Measurements from ENCODE around the gene COL15A1. TPM values are rescaled to one million over a fixed set of nuclear protein-coding genes. Genes with fewer than 3 reads are reported as not detected.

COL15A1 gene
- polyA plus RNA-seq, 1 donor, result 19.7 TPM

DNA sequence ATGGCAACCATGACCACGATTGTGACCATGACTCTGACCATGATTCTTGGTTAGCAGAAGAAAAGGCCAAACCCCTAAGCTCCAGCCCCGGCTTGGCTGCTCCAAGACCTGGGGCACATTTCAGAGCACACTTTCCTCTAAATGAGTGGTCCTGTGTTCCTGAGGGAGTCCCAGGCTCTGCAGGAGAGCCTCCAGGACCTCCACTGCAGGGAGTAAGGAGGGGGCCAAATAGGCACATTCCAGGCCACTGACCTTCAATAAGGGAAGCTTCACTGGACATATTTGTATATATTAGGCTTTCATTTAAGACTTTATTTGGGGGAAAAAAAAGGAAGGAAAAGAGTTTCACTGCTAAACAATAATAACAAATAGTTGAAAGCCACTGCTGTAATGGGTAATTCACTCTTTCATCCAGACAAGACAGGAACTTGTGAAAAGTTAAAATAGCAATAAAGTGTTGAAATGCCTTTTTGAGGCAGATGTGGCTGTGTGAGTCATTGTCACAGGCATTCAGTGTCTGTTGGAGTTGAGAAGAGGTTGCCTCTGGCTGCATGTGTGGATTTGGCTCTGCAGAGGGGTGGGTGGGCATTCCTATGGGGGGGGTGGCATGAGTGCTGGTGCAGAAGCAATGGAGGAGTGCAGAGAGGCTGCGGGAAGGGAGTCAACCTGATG lies 97.3 kb downstream of the COL15A1 start:
- no peak overlapping the region for H3K4me3 ChIP-seq (ENCODE audit: low read length)
- no peaks in the 10 kb centered on the region for H3K36me3 ChIP-seq (ENCODE audit: control insufficient read depth, insufficient read depth, low read length)
- no peaks in the 10 kb centered on the region for H3K4me1 ChIP-seq (ENCODE audit: control insufficient read depth, insufficient read depth, low read length)
- H3K9me3 ChIP-seq (ENCODE audit: control insufficient read depth, low read depth, low read length), result no peaks in the 10 kb centered on the region
- H3K27me3 ChIP-seq (ENCODE audit: control insufficient read depth, insufficient read depth, low read length), result no peaks in the 10 kb centered on the region
- no peak for DNase-seq
- WGBS (ENCODE audit: insufficient coverage, low lambda C conversion rate), result 100% methylated on average over 1 of the region's 3 CpGs
- no peak overlapping the region for H3K27ac ChIP-seq (ENCODE audit: low read length)

- no peak for DNase-seq
- Histone ChIP-seq H3K27ac (ENCODE audit: low read length) (no peak overlapping the region), H3K9me3 (ENCODE audit: control insufficient read depth, low read depth, low read length) (no peaks in the 10 kb centered on the region), H3K4me3 (ENCODE audit: low read length) (no peak overlapping the region), H3K4me1 (ENCODE audit: control insufficient read depth, insufficient read depth, low read length) (no peaks in the 10 kb centered on the region), H3K27me3 (ENCODE audit: control insufficient read depth, insufficient read depth, low read length) (no peaks in the 10 kb centered on the region), H3K36me3 (ENCODE audit: control insufficient read depth, insufficient read depth, low read length) (no peaks in the 10 kb centered on the region)
- 100% methylated on average over 1 of the region's 4 CpGs for WGBS (ENCODE audit: insufficient coverage, low lambda C conversion rate)
Measured at GRCh38 chr9:99041618-99042017, 97.9 kb downstream of the COL15A1 start.

DNA sequence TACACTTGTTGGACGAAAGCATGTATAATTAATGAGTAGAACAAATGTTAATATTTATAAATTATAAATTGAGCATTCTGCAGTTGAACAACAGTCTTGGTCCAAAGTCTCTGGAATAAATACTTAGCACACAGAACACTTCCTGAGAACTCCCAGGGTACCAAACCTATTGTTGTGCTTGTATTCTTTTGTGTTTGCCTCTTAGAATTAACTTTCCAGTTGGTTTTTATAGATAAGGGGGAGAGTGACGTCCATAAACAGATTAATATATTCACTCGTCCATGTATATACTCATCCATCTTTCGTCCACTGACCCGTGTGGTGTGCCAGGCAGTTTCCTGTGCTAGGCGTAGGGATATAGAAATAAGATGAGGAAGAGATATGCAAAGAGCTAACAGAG lies 98.9 kb downstream of the COL15A1 start:
- H3K4me1 ChIP-seq (ENCODE audit: control insufficient read depth, insufficient read depth, low read length), result no peaks in the 10 kb centered on the region
- no peak overlapping the region for H3K4me3 ChIP-seq (ENCODE audit: low read length)
- no peak overlapping the region for H3K27ac ChIP-seq (ENCODE audit: low read length)
- WGBS (ENCODE audit: insufficient coverage, low lambda C conversion rate), result 83% methylated on average over 2 of the region's 6 CpGs
- H3K36me3 ChIP-seq (ENCODE audit: control insufficient read depth, insufficient read depth, low read length), result no peaks in the 10 kb centered on the region
- no peaks in the 10 kb centered on the region for H3K9me3 ChIP-seq (ENCODE audit: control insufficient read depth, low read depth, low read length)
- no peak for DNase-seq
- H3K27me3 ChIP-seq (ENCODE audit: control insufficient read depth, insufficient read depth, low read length), result no peaks in the 10 kb centered on the region

DNA sequence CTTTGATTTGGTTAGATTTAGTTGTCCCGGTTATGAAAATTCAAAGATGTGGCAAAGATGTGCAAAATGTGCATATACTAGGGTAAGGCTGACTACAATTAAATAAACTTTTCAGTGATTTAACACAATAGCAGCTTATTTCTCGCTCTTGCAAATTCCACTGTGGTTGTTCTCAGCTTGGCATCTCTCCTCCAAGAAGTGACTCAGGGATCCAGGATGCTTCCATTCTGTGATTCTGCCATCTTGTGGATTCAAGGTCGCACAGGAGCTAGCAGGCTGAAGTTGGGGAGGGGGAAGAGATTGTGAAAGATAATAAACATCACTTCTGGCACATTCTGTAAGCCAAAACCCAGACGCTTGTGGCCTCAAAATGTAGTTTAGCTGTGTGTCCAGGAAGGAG lies 101.1 kb downstream of the COL15A1 start:
- H3K27me3 ChIP-seq (ENCODE audit: control insufficient read depth, insufficient read depth, low read length), result no peaks in the 10 kb centered on the region
- no peak overlapping the region for H3K4me3 ChIP-seq (ENCODE audit: low read length)
- DNase-seq, result no peak
- no peaks in the 10 kb centered on the region for H3K36me3 ChIP-seq (ENCODE audit: control insufficient read depth, insufficient read depth, low read length)
- no peaks in the 10 kb centered on the region for H3K9me3 ChIP-seq (ENCODE audit: control insufficient read depth, low read depth, low read length)
- WGBS (ENCODE audit: insufficient coverage, low lambda C conversion rate), result no CpG with 5 or more reads among the region's 4 CpGs
- no peak overlapping the region for H3K27ac ChIP-seq (ENCODE audit: low read length)
- H3K4me1 ChIP-seq (ENCODE audit: control insufficient read depth, insufficient read depth, low read length), result peaks cover 1% of the 10 kb centered on the region

DNA sequence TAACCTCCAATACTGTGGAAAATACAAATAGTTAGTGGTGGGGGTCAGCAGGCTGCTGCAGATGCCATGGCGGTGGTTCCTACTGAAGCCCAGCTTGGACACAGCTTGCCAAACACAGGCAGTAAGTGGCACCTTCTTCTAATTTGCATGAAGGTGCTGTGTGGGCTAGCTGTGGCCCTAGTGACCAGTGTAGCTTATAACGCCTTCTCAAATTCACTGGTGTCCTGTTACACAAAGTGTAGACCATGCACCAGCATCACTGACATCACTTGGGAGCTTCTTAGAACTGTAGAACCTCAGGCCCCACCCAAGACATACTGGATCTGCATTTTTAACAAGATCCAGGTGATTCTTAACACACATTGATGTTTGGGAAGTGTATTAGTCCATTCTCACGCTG lies 102.4 kb downstream of the COL15A1 start:
- Histone ChIP-seq H3K27me3 (ENCODE audit: control insufficient read depth, insufficient read depth, low read length) (no peaks in the 10 kb centered on the region), H3K9me3 (ENCODE audit: control insufficient read depth, low read depth, low read length) (no peaks in the 10 kb centered on the region), H3K4me1 (ENCODE audit: control insufficient read depth, insufficient read depth, low read length) (peaks cover 2% of the 10 kb centered on the region), H3K27ac (ENCODE audit: low read length) (no peak overlapping the region), H3K36me3 (ENCODE audit: control insufficient read depth, insufficient read depth, low read length) (no peaks in the 10 kb centered on the region), H3K4me3 (ENCODE audit: low read length) (no peak overlapping the region)
- no peak for DNase-seq
- 83% methylated on average over 1 of the region's 3 CpGs for WGBS (ENCODE audit: insufficient coverage, low lambda C conversion rate)

GRCh38 chr9:99046542-99047071 lies 102.9 kb downstream of the COL15A1 start:
- Histone ChIP-seq H3K36me3 (ENCODE audit: control insufficient read depth, insufficient read depth, low read length) (no peaks in the 10 kb centered on the region), H3K27me3 (ENCODE audit: control insufficient read depth, insufficient read depth, low read length) (no peaks in the 10 kb centered on the region), H3K27ac (ENCODE audit: low read length) (no peak overlapping the region), H3K4me3 (ENCODE audit: low read length) (no peak overlapping the region), H3K4me1 (ENCODE audit: control insufficient read depth, insufficient read depth, low read length) (peaks cover 2% of the 10 kb centered on the region), H3K9me3 (ENCODE audit: control insufficient read depth, low read depth, low read length) (no peaks in the 10 kb centered on the region)
- WGBS (ENCODE audit: insufficient coverage, low lambda C conversion rate), result 80% methylated on average over 1 of the region's 5 CpGs
- DNase-seq, result no peak

DNA sequence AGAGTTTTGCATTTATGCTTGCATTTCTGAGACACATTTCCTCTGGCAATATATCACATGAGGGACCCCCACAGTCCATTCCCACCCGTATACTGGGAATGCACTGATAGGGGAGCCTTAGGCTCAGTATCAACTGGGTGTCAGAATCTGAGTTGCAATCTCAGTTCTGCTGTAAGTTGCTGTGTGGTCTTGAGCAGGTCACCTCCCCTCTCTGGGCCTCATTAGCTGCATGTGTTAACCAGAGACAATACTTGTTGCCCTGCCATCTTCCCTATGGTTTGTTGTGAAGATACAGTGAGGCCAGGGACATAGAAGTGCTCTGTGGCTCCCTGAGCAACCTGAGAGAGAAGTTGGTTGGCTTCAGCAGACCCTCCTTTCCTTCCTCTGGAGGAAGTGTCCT lies 105.5 kb downstream of the COL15A1 start:
- no CpG with 5 or more reads among the region's 1 CpG for WGBS (ENCODE audit: insufficient coverage, low lambda C conversion rate)
- H3K27me3 ChIP-seq (ENCODE audit: control insufficient read depth, insufficient read depth, low read length), result no peaks in the 10 kb centered on the region
- DNase-seq, result no peak
- H3K4me1 ChIP-seq (ENCODE audit: control insufficient read depth, insufficient read depth, low read length), result peaks cover 2% of the 10 kb centered on the region
- no peak overlapping the region for H3K27ac ChIP-seq (ENCODE audit: low read length)
- no peak overlapping the region for H3K4me3 ChIP-seq (ENCODE audit: low read length)
- H3K36me3 ChIP-seq (ENCODE audit: control insufficient read depth, insufficient read depth, low read length), result no peaks in the 10 kb centered on the region
- H3K9me3 ChIP-seq (ENCODE audit: control insufficient read depth, low read depth, low read length), result no peaks in the 10 kb centered on the region

GRCh38 chr9:99049641-99050040 lies 105.9 kb downstream of the COL15A1 start:
- no peaks in the 10 kb centered on the region for H3K9me3 ChIP-seq (ENCODE audit: control insufficient read depth, low read depth, low read length)
- no peaks in the 10 kb centered on the region for H3K27me3 ChIP-seq (ENCODE audit: control insufficient read depth, insufficient read depth, low read length)
- no peaks in the 10 kb centered on the region for H3K36me3 ChIP-seq (ENCODE audit: control insufficient read depth, insufficient read depth, low read length)
- DNase-seq, result no peak
- no peak overlapping the region for H3K4me3 ChIP-seq (ENCODE audit: low read length)
- H3K27ac ChIP-seq (ENCODE audit: low read length), result no peak overlapping the region
- WGBS (ENCODE audit: insufficient coverage, low lambda C conversion rate), result no CpG with 5 or more reads among the region's 4 CpGs
- H3K4me1 ChIP-seq (ENCODE audit: control insufficient read depth, insufficient read depth, low read length), result peaks cover 2% of the 10 kb centered on the region

GRCh38 chr9:99050292-99050911 lies 106.7 kb downstream of the COL15A1 start:
- no CpG with 5 or more reads among the region's 10 CpGs for WGBS (ENCODE audit: insufficient coverage, low lambda C conversion rate)
- Histone ChIP-seq H3K36me3 (ENCODE audit: control insufficient read depth, insufficient read depth, low read length) (no peaks in the 10 kb centered on the region), H3K27me3 (ENCODE audit: control insufficient read depth, insufficient read depth, low read length) (no peaks in the 10 kb centered on the region), H3K9me3 (ENCODE audit: control insufficient read depth, low read depth, low read length) (no peaks in the 10 kb centered on the region), H3K27ac (ENCODE audit: low read length) (no peak overlapping the region), H3K4me3 (ENCODE audit: low read length) (no peak overlapping the region), H3K4me1 (ENCODE audit: control insufficient read depth, insufficient read depth, low read length) (peaks cover 2% of the 10 kb centered on the region)
- DNase-seq, result peak; percentile 7 to 37

GRCh38 chr9:99050924-99051323 lies 107.2 kb downstream of the COL15A1 start:
- H3K9me3 ChIP-seq (ENCODE audit: control insufficient read depth, low read depth, low read length), result no peaks in the 10 kb centered on the region
- H3K4me1 ChIP-seq (ENCODE audit: control insufficient read depth, insufficient read depth, low read length), result peaks cover 2% of the 10 kb centered on the region
- no peak overlapping the region for H3K4me3 ChIP-seq (ENCODE audit: low read length)
- no peaks in the 10 kb centered on the region for H3K27me3 ChIP-seq (ENCODE audit: control insufficient read depth, insufficient read depth, low read length)
- H3K27ac ChIP-seq (ENCODE audit: low read length), result no peak overlapping the region
- no CpG with 5 or more reads among the region's 4 CpGs for WGBS (ENCODE audit: insufficient coverage, low lambda C conversion rate)
- peak in 1 of 2 donors; percentile 13 for DNase-seq
- no peaks in the 10 kb centered on the region for H3K36me3 ChIP-seq (ENCODE audit: control insufficient read depth, insufficient read depth, low read length)

- DNase-seq, result peak in 1 of 2 donors; percentile 15
- Histone ChIP-seq H3K4me3 (ENCODE audit: low read length) (no peak overlapping the region), H3K9me3 (ENCODE audit: control insufficient read depth, low read depth, low read length) (no peaks in the 10 kb centered on the region), H3K4me1 (ENCODE audit: control insufficient read depth, insufficient read depth, low read length) (peaks cover 2% of the 10 kb centered on the region), H3K27me3 (ENCODE audit: control insufficient read depth, insufficient read depth, low read length) (no peaks in the 10 kb centered on the region), H3K27ac (ENCODE audit: low read length) (no peak overlapping the region), H3K36me3 (ENCODE audit: control insufficient read depth, insufficient read depth, low read length) (no peaks in the 10 kb centered on the region)
- no CpG with 5 or more reads among the region's 3 CpGs for WGBS (ENCODE audit: insufficient coverage, low lambda C conversion rate)
Measured at GRCh38 chr9:99051406-99051805, 107.7 kb downstream of the COL15A1 start.

All from large intestine (tissue), 3 donors.